ENCODE measurements around the gene NCOR1.

DNA sequence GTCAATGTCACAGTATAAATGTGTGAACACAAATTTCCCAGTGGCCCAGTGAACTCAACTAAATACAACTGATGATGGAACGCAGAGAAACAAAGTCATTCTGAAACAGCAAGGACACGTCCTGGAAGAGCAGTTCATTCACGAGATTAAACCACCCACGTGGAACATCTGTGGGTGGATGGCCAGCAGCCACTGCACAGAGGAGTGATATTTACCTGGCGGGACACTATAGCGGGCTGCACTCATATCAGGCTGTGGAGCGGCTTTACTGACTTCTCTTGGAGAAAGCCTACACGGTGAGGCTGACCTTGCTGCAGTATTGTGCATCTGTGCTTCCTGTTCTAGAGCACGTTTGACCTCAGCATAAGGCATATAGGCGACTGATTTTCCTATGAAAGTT is 128.4 kb downstream of the NCOR1 start:
- TF ChIP-seq, protein P1, sequence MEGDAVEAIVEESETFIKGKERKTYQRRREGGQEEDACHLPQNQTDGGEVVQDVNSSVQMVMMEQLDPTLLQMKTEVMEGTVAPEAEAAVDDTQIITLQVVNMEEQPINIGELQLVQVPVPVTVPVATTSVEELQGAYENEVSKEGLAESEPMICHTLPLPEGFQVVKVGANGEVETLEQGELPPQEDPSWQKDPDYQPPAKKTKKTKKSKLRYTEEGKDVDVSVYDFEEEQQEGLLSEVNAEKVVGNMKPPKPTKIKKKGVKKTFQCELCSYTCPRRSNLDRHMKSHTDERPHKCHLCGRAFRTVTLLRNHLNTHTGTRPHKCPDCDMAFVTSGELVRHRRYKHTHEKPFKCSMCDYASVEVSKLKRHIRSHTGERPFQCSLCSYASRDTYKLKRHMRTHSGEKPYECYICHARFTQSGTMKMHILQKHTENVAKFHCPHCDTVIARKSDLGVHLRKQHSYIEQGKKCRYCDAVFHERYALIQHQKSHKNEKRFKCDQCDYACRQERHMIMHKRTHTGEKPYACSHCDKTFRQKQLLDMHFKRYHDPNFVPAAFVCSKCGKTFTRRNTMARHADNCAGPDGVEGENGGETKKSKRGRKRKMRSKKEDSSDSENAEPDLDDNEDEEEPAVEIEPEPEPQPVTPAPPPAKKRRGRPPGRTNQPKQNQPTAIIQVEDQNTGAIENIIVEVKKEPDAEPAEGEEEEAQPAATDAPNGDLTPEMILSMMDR (IDR thresholded peaks at IDR 0.05; ENCODE audit: low read depth, low read length, poor library complexity, severe bottlenecking), result no peak
- no peak for TF ChIP-seq EZH2phosphoT487 (IDR thresholded peaks at IDR 0.05; ENCODE audit: borderline replicate concordance, low read length)
